HCT116 (cell line): ENCODE data around the gene MICAL3. TPM values are rescaled to one million over a fixed set of nuclear protein-coding genes. Genes with fewer than 3 reads are reported as not detected.

Experiments
- ATAC-seq: fragments of 200-7000 bp; cut with Tn5 transposase; 2 replicates; pipeline ENCODE4 v1.9.1; 2020; ENCODE audit warnings: mild to moderate bottlenecking, moderate library complexity
- BruUV-seq: library from RNA; stranded (reverse); fragments of 400-500 nt; replicated peaks from 2 replicates; lab custom pipeline; 2021; lab: Mats Ljungman, UMichigan
- CTCF ChIA-PET: fragments of 300-600 bp; sonication (Branson Sonifier 250); formaldehyde crosslinking; loops from one replicate; lab custom pipeline; 2021; ENCODE audit warnings: antibody characterized with exemption; lab: Charles Lee
- POLR2A ChIA-PET: fragments of 300-600, 350-600 bp; sonication (Branson Sonifier 250); formaldehyde crosslinking; loops from one replicate; lab custom pipeline; 2021; ENCODE audit warnings: antibody characterized with exemption; lab: Charles Lee
- RAD21 ChIA-PET, 2 experiments: fragments of 300-600 bp; sonication (Branson Sonifier 250); formaldehyde crosslinking; loops; one replicate each; lab custom pipeline; 2023; ENCODE audit warnings: low total read pairs in 2 of 2; ENCODE audit not compliant: uncharacterized antibody in 2 of 2, unreplicated experiment in 2 of 2, low non-redundant PET in 1 of 2; lab: Charles Lee
- DNase-seq: peaks from one replicate; pipeline ENCODE4 v3.0.0-alpha.2; 2010; ENCODE audit warnings: low read depth, low spot score
- H2AFZ ChIP-seq: fragments of 200-600 bp; shearing (Covaris generic), sonication (generic); 2 replicates; pipeline ENCODE4 v1.6.1; 2017; ENCODE audit warnings: low read depth, mixed run types, mixed read lengths, antibody characterized with exemption, low read length; ENCODE audit not compliant: poor library complexity, severe bottlenecking
- H3K27ac ChIP-seq: 2 replicates; pipeline ENCODE4 v1.5.1; 2012; ENCODE audit warnings: low read depth, low read length
- H3K27me3 ChIP-seq: fragments of 200-600 bp; sonication (generic); 2 replicates; pipeline ENCODE4 v1.6.1; 2016; ENCODE audit warnings: mixed run types, low read length, mixed read lengths; ENCODE audit not compliant: insufficient read depth
- H3K36me3 ChIP-seq, 2 experiments: fragments of 200-500 bp in 1 of 2; fragments of 200-600 bp in 1 of 2; sonication (Bioruptor generic) in 1 of 2; sonication (generic) in 1 of 2; 2 replicates each; pipeline versions ENCODE4 v1.5.1 to v1.6.1; 2014 to 2016; ENCODE audit warnings: low read length in 2 of 2, inconsistent platforms in 1 of 2, mixed read lengths in 1 of 2, mixed run types in 1 of 2; ENCODE audit not compliant: insufficient read depth in 2 of 2, control insufficient read depth in 1 of 2
- H3K4me1 ChIP-seq, 2 experiments: fragments of 200-600 bp in 1 of 2; sonication (generic) in 1 of 2; 2 replicates each; pipeline versions ENCODE4 v1.5.1 to v1.6.1; 2012 to 2017; ENCODE audit warnings: low read length in 2 of 2, inconsistent platforms in 1 of 2, mild to moderate bottlenecking in 1 of 2, mixed read lengths in 1 of 2, mixed run types in 1 of 2, moderate library complexity in 1 of 2; ENCODE audit not compliant: insufficient read depth in 2 of 2, control insufficient read depth in 1 of 2
- H3K4me2 ChIP-seq: fragments of 200-600 bp; sonication (generic); 2 replicates; pipeline ENCODE4 v1.6.1; 2017; ENCODE audit warnings: mixed run types, low read length, mixed read lengths
- H3K4me3 ChIP-seq, 2 experiments: fragments of 200-600 bp in 1 of 2; sonication (generic) in 1 of 2; replicated peaks in 1 of 2; 2 replicates each; pipeline ENCODE4 v1.5.1; 2011 to 2016; ENCODE audit warnings: low read length in 2 of 2, control low read depth in 1 of 2, low read depth in 1 of 2, mild to moderate bottlenecking in 1 of 2, mixed read lengths in 1 of 2, mixed run types in 1 of 2
- H3K79me2 ChIP-seq: fragments of 200-600 bp; sonication (generic); 2 replicates; pipeline ENCODE4 v1.6.1; 2017; ENCODE audit warnings: mild to moderate bottlenecking, mixed run types, low read length, moderate library complexity, mixed read lengths; ENCODE audit not compliant: insufficient read depth
- H3K9ac ChIP-seq: fragments of 200-600 bp; sonication (generic); 2 replicates; pipeline ENCODE4 v1.6.1; 2016; ENCODE audit warnings: low read length, mixed read lengths
- H3K9me2 ChIP-seq: fragments of 200-600 bp; sonication (generic), shearing (Covaris generic); 2 replicates; pipeline ENCODE4 v1.6.1; 2017; ENCODE audit warnings: mixed run types, mild to moderate bottlenecking, moderate library complexity; ENCODE audit not compliant: insufficient read depth
- H3K9me3 ChIP-seq, 2 experiments: fragments of 200-500 bp in 1 of 2; fragments of 200-600 bp in 1 of 2; sonication (Bioruptor generic) in 1 of 2; sonication (generic) in 1 of 2; 2 replicates each; pipeline ENCODE4 v1.6.1; 2014 to 2017; ENCODE audit warnings: low read length in 2 of 2, mixed read lengths in 2 of 2, inconsistent platforms in 1 of 2, low read depth in 1 of 2, mild to moderate bottlenecking in 1 of 2, mixed run types in 1 of 2, moderate library complexity in 1 of 2; ENCODE audit not compliant: control insufficient read depth in 1 of 2, insufficient read depth in 1 of 2
- H4K20me1 ChIP-seq: fragments of 200-600 bp; sonication (generic), shearing (Covaris generic); 2 replicates; pipeline ENCODE4 v1.6.1; 2017; ENCODE audit warnings: mixed run types, mild to moderate bottlenecking, moderate library complexity; ENCODE audit not compliant: insufficient read depth
- ATF3 ChIP-seq: IDR thresholded peaks from 2 replicates; pipeline ENCODE4 v1.6.1; 2012
- EZH2 ChIP-seq: fragments of 200-600 bp; sonication (generic); IDR thresholded peaks from 2 replicates; pipeline ENCODE4 v1.6.1; 2017; ENCODE audit warnings: antibody characterized with exemption, mixed run types
- EZH2phosphoT487 ChIP-seq: fragments of 200-600 bp; IDR thresholded peaks from 2 replicates; pipeline ENCODE4 v1.6.1; 2018; ENCODE audit warnings: antibody characterized with exemption, borderline replicate concordance
- SIN3A ChIP-seq: IDR thresholded peaks from 2 replicates; pipeline ENCODE4 v1.6.1; 2012; ENCODE audit warnings: low read depth
- SRF ChIP-seq: IDR thresholded peaks from 2 replicates; pipeline ENCODE4 v1.6.1; 2012; ENCODE audit warnings: low read depth
- intact Hi-C: fragments of 100-400 bp; cut with micrococcal nuclease; formaldehyde crosslinking; loops from 2 replicates; pipeline ENCODE4 v1.10.0; 2022
- total RNA-seq: library from RNA; stranded (reverse); gene quantifications from one replicate; pipeline ENCODE4 v1.2.1, GENCODE V29; 2021; ENCODE audit not compliant: unreplicated experiment

Gene MICAL3
- total RNA-seq, 1 experiment from 2014 or later, result 30.8 TPM

GRCh38 chr22:17842386-17842785 lies 182.0 kb downstream of the MICAL3 start:
- CTCF ChIA-PET, result no interaction called here
- intact Hi-C loops, result no loop called here

GRCh38 chr22:17841836-17842235 lies 182.5 kb downstream of the MICAL3 start:
- H3K36me3 ChIP-seq, result peaks cover 0 to 4% of the 10 kb centered on the region in 2 experiments; a peak in 2 of 4 replicates
- intact Hi-C loops, result no loop called here
- H3K9ac ChIP-seq, result no peak overlapping the region
- ChIA-PET POLR2A (no interaction called here), RAD21 (no interaction called here), CTCF (no interaction called here)
- no peak overlapping the region for H3K27ac ChIP-seq
- H4K20me1 ChIP-seq, result no peaks in the 10 kb centered on the region
- TF ChIP-seq SIN3A (no peak), EZH2phosphoT487 (no peak)
- H3K9me3 ChIP-seq, result no peaks in the 10 kb centered on the region
- BruUV-seq, result no TSS peak
- no peaks in the 10 kb centered on the region for H3K9me2 ChIP-seq
- H3K4me3 ChIP-seq, result no peak overlapping the region
- no peak overlapping the region for H3K4me2 ChIP-seq
- H3K79me2 ChIP-seq, result no peaks in the 10 kb centered on the region
- ATAC-seq, result no peak
- no peak overlapping the region for H2AFZ ChIP-seq
- H3K4me1 ChIP-seq, result no peaks in the 10 kb centered on the region
- DNase-seq, result no peak
- no peaks in the 10 kb centered on the region for H3K27me3 ChIP-seq

More at GRCh38 chr22:17842386-17842785, 182.0 kb downstream of the MICAL3 start:
- ChIA-PET POLR2A (no interaction called here), RAD21 (no interaction called here)
- no peak for ATAC-seq
- H3K27me3 ChIP-seq, result no peaks in the 10 kb centered on the region
- no peaks in the 10 kb centered on the region for H3K9me3 ChIP-seq
- TF ChIP-seq SIN3A (no peak), EZH2 (no peak), EZH2phosphoT487 (no peak), SRF (no peak), ATF3 (no peak)
- TF ChIP-seq, all 23 proteins: peak for 0
- no peak for DNase-seq
- peaks cover 0 to 5% of the 10 kb centered on the region in 2 experiments; a peak in 1 of 4 replicates for H3K4me1 ChIP-seq
- no TSS peak for BruUV-seq
- H3K36me3 ChIP-seq, result peaks cover 0 to 4% of the 10 kb centered on the region in 2 experiments; a peak in 2 of 4 replicates
- no peak overlapping the region for H2AFZ ChIP-seq
- H3K9me2 ChIP-seq, result no peaks in the 10 kb centered on the region
- no peak overlapping the region for H3K4me3 ChIP-seq
- H3K9ac ChIP-seq, result no peak overlapping the region
- no peaks in the 10 kb centered on the region for H3K79me2 ChIP-seq
- no peak overlapping the region for H3K27ac ChIP-seq
- H3K4me2 ChIP-seq, result no peak overlapping the region
- H4K20me1 ChIP-seq, result no peaks in the 10 kb centered on the region
